SK-N-MC (cell line): ENCODE data around the gene CCDC60.

Experiments used
- EZH2 ChIP-seq: fragments of 200-600 bp; sonication (generic); IDR thresholded peaks from one replicate; pipeline ENCODE4 v1.6.1; 2017; ENCODE audit warnings: antibody characterized with exemption
- POLR2AphosphoS5 ChIP-seq: IDR thresholded peaks from 2 replicates; pipeline ENCODE4 v1.6.1; 2012; ENCODE audit warnings: mild to moderate bottlenecking, low read depth, low read length, borderline replicate concordance

- no peak for TF ChIP-seq EZH2
- no peak for TF ChIP-seq POLR2AphosphoS5
Observed at GRCh38 chr12:119374635-119375034, 40.1 kb downstream of the CCDC60 start.
